Prostate gland (tissue), 2 donors: ENCODE measurements around the gene CYTH1. TPM values are rescaled to one million over a fixed set of nuclear protein-coding genes. Genes with fewer than 3 reads are reported as not detected.
"Not testable (repeated sequence)": the region's sequence is repeated elsewhere in the genome, so short reads cannot be mapped to it uniquely, and the experiment has no call there.

Source experiments
- DNase-seq: peaks from one replicate; pipeline ENCODE4 v3.0.0-alpha.2; 2019; ENCODE audit warnings: low spot score
- H3K27ac ChIP-seq, 2 donors: fragments of 200-600 bp; sonication (generic); 2 replicates each; pipeline ENCODE4 v1.5.1; 2017 to 2019
- H3K27me3 ChIP-seq: fragments of 200-600 bp; sonication (generic); replicated peaks from 2 replicates; pipeline ENCODE4 v1.5.1; 2019; ENCODE audit not compliant: insufficient read depth
- H3K36me3 ChIP-seq, 2 donors: fragments of 200-600 bp; sonication (generic); 1 replicate in 1 of 2; 2 replicates in 1 of 2; pipeline versions ENCODE4 v1.5.1 to v1.8.1; 2017 to 2019
- H3K4me1 ChIP-seq: fragments of 200-600 bp; sonication (generic); replicated peaks from 2 replicates; pipeline ENCODE4 v1.5.1; 2019
- H3K4me3 ChIP-seq, 2 donors: fragments of 200-600 bp; sonication (generic); 2 replicates each; pipeline ENCODE4 v1.5.1; 2017 to 2019
- H3K9me3 ChIP-seq: fragments of 200-600 bp; sonication (generic); 2 replicates; pipeline ENCODE4 v1.5.1; 2017
- POLR2A ChIP-seq: fragments of 450-650 bp; IDR thresholded peaks from one replicate; pipeline ENCODE4 v1.6.1; 2016; ENCODE audit warnings: antibody characterized with exemption, mild to moderate bottlenecking
- POLR2AphosphoS5 ChIP-seq: sonication (generic); formaldehyde crosslinking; IDR thresholded peaks from one replicate; pipeline ENCODE4 v1.6.1; 2017; ENCODE audit warnings: antibody characterized with exemption
- WGBS: methylation state at CpG from one replicate; pipeline ENCODE4 v1.1.5; 2018; 5-methylcytosine and 5-hydroxymethylcytosine counted together
- intact Hi-C: fragments of 100-400 bp; cut with DNase I; formaldehyde crosslinking; loops from one replicate; pipeline ENCODE4 v1.14.2; 2022
- total RNA-seq, 2 donors: library from RNA; depleted of rRNA; stranded (reverse); fragments of >200 nt; gene quantifications; one replicate each; pipeline ENCODE4 v1.1.0, GENCODE V29; 2016
- TF ChIP-seq, protein P1 (sequence below), 4 experiments: fragments of 200-600 bp in 2 of 4; fragments of 450-650 bp in 2 of 4; sonication (generic) in 2 of 4; IDR thresholded peaks; 1 replicate in 3 of 4; 2 replicates in 1 of 4; pipeline ENCODE4 v1.5.1; 2016 to 2019; ENCODE audit warnings: antibody characterized with exemption in 4 of 4, mild to moderate bottlenecking in 2 of 4, moderate library complexity in 2 of 4

Gene CYTH1
- total RNA-seq, 2 donors from 2014 or later, result 65.2 to 73.9 TPM

DNA sequence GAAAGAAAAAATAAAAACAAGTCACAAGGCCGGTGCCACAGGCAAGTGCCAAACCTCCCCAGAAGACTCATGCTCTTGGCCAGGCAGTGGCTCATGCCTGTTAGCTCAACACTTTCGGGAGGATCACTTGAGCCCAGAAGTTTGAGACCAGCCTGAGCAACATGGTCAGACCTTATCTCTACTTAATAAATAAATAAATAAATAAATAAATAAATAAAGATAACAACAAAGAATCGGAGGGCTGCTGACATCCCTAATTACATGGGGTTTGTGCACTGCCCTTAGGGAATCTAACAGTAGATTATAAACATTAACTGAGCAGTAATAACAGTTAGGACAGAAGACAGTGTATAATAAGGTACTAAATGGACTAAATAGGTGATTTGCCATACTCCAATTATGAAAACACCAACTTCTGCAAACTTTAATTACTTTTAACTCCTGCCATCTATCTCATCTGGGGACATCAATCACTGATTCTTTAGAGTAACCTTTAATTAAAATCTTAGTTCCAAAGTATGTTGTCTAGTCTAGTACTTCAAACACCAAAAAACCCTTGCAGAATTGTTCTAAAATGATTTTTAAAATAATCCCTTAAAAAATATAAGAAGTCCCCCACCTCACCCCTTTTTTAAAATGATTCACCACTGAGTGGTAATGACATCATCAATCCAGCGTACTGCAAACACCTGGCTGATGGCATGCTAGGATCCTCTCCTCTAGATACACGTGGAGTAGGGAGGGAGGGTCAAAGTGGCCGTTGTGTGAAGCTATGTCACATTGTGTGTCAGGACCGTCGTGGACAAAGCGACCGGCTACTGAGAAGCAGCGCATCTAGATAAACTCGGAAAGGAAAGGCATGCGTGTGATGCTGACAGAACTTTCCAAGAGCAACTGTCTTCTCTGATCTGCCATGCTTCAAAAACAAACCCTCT is 28.5 kb downstream of the CYTH1 start:
- DNase-seq, result no peak
- 83% methylated on average over 13 of the region's 13 CpGs for WGBS

DNA sequence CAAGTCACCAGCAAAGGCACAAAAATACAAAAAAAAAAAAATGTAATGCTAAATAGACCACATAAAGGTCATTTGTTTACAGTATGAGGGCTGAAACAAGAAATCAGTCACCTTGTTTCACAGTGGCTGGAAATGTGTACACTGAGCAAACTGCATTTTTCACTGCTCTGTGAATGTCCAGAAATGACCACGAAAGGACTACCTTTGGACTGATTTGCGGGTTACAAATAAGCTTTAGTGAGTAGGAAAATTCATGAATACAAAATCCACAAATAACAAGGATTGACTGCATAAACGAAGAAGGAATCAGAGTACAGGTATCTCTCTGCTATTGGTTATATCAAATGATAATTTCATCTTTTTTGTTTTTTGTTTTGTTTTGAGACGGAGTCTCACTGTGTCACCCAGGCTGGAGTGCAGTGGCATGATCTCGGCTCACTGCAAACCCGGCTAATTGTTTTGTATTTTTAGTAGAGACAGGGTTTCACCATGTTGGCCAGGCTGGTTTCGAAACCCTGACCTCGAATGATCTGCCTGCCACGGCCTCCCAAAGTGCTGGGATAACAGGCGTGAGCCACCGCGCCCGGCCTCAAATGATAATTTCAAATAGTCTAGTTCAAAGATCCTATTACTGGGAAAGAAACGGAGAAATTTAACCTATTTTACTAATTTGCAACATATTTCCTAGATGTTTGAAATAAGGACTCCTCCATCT is 30.5 kb downstream of the CYTH1 start:
- Histone ChIP-seq H3K4me1 (peaks cover 8% of the 10 kb centered on the region), H3K27ac (no peak overlapping the region), H3K9me3 (no peaks in the 10 kb centered on the region), H3K27me3 (no peaks in the 10 kb centered on the region), H3K36me3 (no peaks in the 10 kb centered on the region), H3K4me3 (no peak overlapping the region)
- WGBS, result 92% methylated on average over 14 of the region's 14 CpGs
- no peak for TF ChIP-seq POLR2AphosphoS5
- TF ChIP-seq, protein P1, sequence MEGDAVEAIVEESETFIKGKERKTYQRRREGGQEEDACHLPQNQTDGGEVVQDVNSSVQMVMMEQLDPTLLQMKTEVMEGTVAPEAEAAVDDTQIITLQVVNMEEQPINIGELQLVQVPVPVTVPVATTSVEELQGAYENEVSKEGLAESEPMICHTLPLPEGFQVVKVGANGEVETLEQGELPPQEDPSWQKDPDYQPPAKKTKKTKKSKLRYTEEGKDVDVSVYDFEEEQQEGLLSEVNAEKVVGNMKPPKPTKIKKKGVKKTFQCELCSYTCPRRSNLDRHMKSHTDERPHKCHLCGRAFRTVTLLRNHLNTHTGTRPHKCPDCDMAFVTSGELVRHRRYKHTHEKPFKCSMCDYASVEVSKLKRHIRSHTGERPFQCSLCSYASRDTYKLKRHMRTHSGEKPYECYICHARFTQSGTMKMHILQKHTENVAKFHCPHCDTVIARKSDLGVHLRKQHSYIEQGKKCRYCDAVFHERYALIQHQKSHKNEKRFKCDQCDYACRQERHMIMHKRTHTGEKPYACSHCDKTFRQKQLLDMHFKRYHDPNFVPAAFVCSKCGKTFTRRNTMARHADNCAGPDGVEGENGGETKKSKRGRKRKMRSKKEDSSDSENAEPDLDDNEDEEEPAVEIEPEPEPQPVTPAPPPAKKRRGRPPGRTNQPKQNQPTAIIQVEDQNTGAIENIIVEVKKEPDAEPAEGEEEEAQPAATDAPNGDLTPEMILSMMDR (IDR thresholded peaks at IDR 0.05), result no peak
- TF ChIP-seq POLR2A, result no peak
- DNase-seq, result no peak
- intact Hi-C loops, result no loop called here

More for the DNA sequence above, 28.5 kb downstream of the CYTH1 start:
- peaks cover under 1% of the 10 kb centered on the region for H3K4me1 ChIP-seq
- H3K4me3 ChIP-seq, result no peak overlapping the region
- no peaks in the 10 kb centered on the region for H3K9me3 ChIP-seq
- no peak for TF ChIP-seq POLR2A
- no peak for TF ChIP-seq POLR2AphosphoS5
- TF ChIP-seq, protein P1 (IDR thresholded peaks at IDR 0.05), result no peak
- no peak overlapping the region for H3K27ac ChIP-seq
- H3K27me3 ChIP-seq, result no peaks in the 10 kb centered on the region
- intact Hi-C loops, result no loop called here
- no peaks in the 10 kb centered on the region for H3K36me3 ChIP-seq

GRCh38 chr17:78751000-78751399 is 31.1 kb downstream of the CYTH1 start:
- H3K27me3 ChIP-seq, H3K4me3 ChIP-seq, DNase-seq, H3K36me3 ChIP-seq, H3K27ac ChIP-seq, H3K9me3 ChIP-seq, H3K4me1 ChIP-seq, intact Hi-C loops: not testable (repeated sequence)
- WGBS, result 93% methylated on average over 5 of the region's 5 CpGs

DNA sequence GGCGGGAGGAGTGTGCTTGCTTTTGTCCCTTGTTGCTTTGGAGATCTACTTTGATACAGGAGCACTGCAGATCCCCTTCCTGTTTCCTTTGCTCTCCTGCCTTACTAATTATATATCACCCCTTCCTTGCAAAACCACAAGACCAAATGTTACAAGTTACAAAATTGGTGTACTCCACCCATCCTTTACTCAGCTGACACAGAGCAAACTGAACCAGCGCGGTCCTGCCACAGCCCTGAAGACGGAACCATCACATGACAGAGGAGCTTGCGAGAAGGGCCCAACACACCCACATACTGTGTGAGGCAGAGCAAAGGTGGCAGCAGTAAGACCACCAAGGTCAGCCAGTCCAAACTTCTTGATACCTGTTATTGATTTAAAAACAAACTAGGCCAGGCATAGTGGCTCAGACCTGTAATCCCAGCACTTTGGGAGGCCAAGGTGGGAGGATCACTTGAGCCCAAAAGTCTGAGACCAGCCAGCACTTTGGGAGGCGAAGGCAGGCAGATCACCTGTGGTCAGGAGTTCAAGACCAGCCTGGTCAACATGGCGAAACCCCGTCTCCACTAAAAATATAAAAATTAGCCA is 33.2 kb downstream of the CYTH1 start:
- H3K4me3 ChIP-seq, result no peak overlapping the region
- WGBS, result 62% methylated on average over 8 of the region's 8 CpGs
- DNase-seq, result peak; percentile 41
- TF ChIP-seq, protein P1 (IDR thresholded peaks at IDR 0.05), result peak in 1 of 4 experiments; percentile 25
- TF ChIP-seq POLR2AphosphoS5 (peak; percentile 64), POLR2A (peak; percentile 29)
- no peaks in the 10 kb centered on the region for H3K36me3 ChIP-seq
- H3K9me3 ChIP-seq, result no peaks in the 10 kb centered on the region
- intact Hi-C loops, result loop anchor here (5.0 kb wide), 1 partner anchor 252 kb away; no protein-coding TSS in a partner anchor
- no peaks in the 10 kb centered on the region for H3K27me3 ChIP-seq
- peak overlapping the region; percentile 37 to 51 for H3K27ac ChIP-seq
- H3K4me1 ChIP-seq, result peaks cover 14% of the 10 kb centered on the region

DNA sequence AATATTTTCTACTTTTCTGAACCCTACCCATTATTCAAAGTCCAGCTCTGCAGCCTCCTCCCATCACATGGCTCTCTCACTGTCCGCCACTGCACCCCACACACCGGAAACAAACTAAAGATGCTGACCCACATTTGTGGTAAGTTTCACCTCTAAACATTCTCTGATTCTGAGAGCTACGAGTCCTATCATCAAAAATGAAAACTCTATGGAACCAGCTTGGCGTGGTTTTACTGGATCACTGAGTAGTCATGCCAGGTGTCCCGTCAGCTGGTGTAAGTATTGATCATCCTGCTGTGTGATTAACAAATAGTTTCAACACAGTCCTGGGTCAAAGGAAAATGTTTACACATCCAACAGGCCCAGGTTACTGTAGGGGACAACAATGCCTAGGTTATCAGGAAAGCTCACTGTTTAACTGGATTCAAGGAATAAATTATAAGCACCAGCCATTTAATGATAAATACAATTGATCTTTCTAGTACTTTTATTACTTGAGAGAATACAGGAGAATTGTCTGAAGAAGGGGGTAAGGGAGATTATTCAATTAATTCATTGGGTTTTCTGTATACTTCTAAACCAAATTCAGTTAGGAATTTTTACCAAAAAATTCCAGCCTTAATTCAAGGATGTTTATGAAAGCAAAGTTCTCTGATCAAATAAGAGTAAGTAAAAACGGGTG is 33.9 kb downstream of the CYTH1 start:
- Histone ChIP-seq H3K27ac (peak overlapping the region in 1 of 2 donors; percentile 51), H3K36me3 (no peaks in the 10 kb centered on the region), H3K4me1 (peaks cover 14% of the 10 kb centered on the region), H3K27me3 (no peaks in the 10 kb centered on the region), H3K9me3 (no peaks in the 10 kb centered on the region), H3K4me3 (no peak overlapping the region)
- DNase-seq, result no peak
- intact Hi-C loops, result loop anchor here (5.0 kb wide), 1 partner anchor 251 kb away; no protein-coding TSS in a partner anchor
- TF ChIP-seq, protein P1 (IDR thresholded peaks at IDR 0.05), result no peak
- TF ChIP-seq POLR2AphosphoS5 (no peak), POLR2A (no peak)
- WGBS, result 65% methylated on average over 6 of the region's 6 CpGs
